Fibroblast of lung (primary cell): ENCODE data around the gene NT5C1B.

Source experiments
- CTCF ChIP-seq, 2 donors: IDR thresholded peaks in 1 of 2; conservative IDR thresholded peaks in 1 of 2; 1 replicate in 1 of 2; 2 replicates in 1 of 2; pipeline ENCODE4 v1.5.1; 2011 to 2012; ENCODE audit warnings: low read length in 2 of 2, control low read depth in 1 of 2, inconsistent platforms in 1 of 2, low read depth in 1 of 2, mild to moderate bottlenecking in 1 of 2
- EZH2 ChIP-seq: IDR thresholded peaks from 2 replicates; pipeline ENCODE4 v1.5.1; 2012; ENCODE audit warnings: low read length, control low read depth, mild to moderate bottlenecking; ENCODE audit errors: missing control alignments

- TF ChIP-seq EZH2 (no peak), CTCF (conservative IDR thresholded peaks at IDR 0.05 in 1 of 2, IDR thresholded peaks at IDR 0.05 in 1 of 2; ENCODE audit: low read depth in 1 of 2, low read length in 2 of 2) (no peak)
Measured at GRCh38 chr2:18525852-18526251, 63.5 kb downstream of the NT5C1B start.
